K562 (cell line): ENCODE measurements around the gene ATG4D. TPM values are rescaled to one million over a fixed set of nuclear protein-coding genes. Genes with fewer than 3 reads are reported as not detected.

Source experiments
- MAZ ChIP-seq, 2 experiments: fragments of 450-650 bp in 1 of 2; sonication (generic) in 1 of 2; formaldehyde crosslinking; IDR thresholded peaks in 1 of 2; conservative IDR thresholded peaks in 1 of 2; 2 replicates each; pipeline versions ENCODE4 v1.4.0 to v1.5.0; 2020; ENCODE audit warnings: mild to moderate bottlenecking in 1 of 2, missing genetic modification reagents in 1 of 2
- polyA plus RNA-seq, 8 experiments: library from polyadenylated mRNA; depleted of rRNA in 4 of 8; stranded (reverse) in 5 of 8; unstranded in 3 of 8; fragments of >200 nt; fragmentation: Nextera tagmentation in 2 of 8; fragmentation: Illumina TruSeq in 1 of 8; extraction: Ambion mirVana in 2 of 8; extraction: Trizol in 1 of 8; gene quantifications; 2 replicates each; pipeline versions ENCODE4 v1.2.1 to v1.2.3, GENCODE V29; 2011 to 2014; ENCODE audit warnings: inconsistent platforms in 1 of 8, missing spikeins in 1 of 8
- total RNA-seq, 7 experiments: library from RNA; depleted of rRNA in 6 of 7; stranded (reverse); fragments of >200 nt in 6 of 7; fragmentation: Illumina TruSeq in 2 of 7; extraction: Trizol in 2 of 7; gene quantifications; 2 replicates each; pipeline versions ENCODE4 v1.2.1 to v1.2.3, GENCODE V29; 2011 to 2021; ENCODE audit warnings: low replicate concordance in 1 of 7
- TF ChIP-seq, protein P1 (sequence below): sonication (generic); formaldehyde crosslinking; IDR thresholded peaks from 2 replicates; pipeline ENCODE4 v1.8.1; 2023; ENCODE audit warnings: missing genetic modification reagents, mild to moderate bottlenecking, borderline replicate concordance

The ATG4D gene
- total and polyA plus RNA-seq, 9 of the 15 experiments (the other 6 are each of a cell fraction or from before 2014, with no cell fraction given), result 0.51 to 66.1 (median 22.9) TPM

DNA sequence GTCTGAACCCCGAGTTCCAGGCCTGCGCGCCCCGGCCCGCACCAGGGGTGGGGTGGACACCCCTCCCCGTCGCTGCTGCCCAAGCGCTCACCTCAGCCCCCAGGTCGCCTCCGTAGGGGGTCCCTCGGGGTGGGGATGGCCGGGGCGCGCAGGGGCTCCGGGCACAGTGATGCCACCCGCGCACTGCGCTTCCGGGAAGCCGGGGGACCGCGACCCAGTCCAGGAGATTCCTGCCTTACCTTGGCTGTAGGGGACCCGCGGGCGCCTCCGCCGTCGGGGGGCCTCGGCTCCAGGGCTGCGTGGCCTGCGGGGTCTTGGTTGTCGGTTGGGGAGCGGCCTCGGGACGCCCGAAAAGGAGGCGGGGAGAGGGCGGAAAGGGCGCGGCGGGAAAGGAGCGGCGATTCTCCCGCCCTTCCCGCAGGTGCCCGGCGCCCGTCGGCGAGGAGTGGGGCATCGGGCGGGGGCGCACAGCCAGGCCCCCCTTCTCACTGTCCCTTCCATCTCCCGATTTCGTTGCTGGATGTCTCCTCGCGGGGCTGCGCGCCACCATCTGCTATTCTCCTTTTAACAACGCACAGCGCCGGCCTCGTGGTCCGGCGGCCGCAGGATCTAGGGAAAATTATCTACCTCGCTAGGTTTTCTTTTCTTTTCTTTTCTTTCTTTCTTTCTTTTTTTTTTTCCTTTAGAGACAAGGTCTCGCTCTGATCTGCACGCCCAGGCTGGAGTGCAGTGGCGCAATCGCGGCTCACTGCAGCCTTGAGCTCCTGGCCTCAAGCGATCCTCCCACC is 40.5 kb upstream of the ATG4D start, which contains the start of gene KEAP1 (continued):
- TF ChIP-seq, protein P1, sequence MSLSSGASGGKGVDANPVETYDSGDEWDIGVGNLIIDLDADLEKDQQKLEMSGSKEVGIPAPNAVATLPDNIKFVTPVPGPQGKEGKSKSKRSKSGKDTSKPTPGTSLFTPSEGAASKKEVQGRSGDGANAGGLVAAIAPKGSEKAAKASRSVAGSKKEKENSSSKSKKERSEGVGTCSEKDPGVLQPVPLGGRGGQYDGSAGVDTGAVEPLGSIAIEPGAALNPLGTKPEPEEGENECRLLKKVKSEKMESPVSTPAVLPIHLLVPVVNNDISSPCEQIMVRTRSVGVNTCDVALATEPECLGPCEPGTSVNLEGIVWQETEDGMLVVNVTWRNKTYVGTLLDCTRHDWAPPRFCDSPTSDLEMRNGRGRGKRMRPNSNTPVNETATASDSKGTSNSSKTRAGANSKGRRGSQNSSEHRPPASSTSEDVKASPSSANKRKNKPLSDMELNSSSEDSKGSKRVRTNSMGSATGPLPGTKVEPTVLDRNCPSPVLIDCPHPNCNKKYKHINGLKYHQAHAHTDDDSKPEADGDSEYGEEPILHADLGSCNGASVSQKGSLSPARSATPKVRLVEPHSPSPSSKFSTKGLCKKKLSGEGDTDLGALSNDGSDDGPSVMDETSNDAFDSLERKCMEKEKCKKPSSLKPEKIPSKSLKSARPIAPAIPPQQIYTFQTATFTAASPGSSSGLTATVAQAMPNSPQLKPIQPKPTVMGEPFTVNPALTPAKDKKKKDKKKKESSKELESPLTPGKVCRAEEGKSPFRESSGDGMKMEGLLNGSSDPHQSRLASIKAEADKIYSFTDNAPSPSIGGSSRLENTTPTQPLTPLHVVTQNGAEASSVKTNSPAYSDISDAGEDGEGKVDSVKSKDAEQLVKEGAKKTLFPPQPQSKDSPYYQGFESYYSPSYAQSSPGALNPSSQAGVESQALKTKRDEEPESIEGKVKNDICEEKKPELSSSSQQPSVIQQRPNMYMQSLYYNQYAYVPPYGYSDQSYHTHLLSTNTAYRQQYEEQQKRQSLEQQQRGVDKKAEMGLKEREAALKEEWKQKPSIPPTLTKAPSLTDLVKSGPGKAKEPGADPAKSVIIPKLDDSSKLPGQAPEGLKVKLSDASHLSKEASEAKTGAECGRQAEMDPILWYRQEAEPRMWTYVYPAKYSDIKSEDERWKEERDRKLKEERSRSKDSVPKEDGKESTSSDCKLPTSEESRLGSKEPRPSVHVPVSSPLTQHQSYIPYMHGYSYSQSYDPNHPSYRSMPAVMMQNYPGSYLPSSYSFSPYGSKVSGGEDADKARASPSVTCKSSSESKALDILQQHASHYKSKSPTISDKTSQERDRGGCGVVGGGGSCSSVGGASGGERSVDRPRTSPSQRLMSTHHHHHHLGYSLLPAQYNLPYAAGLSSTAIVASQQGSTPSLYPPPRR (CRISPR knock-in tag), result no peak
- TF ChIP-seq MAZ (CRISPR knock-in tag; conservative IDR thresholded peaks at IDR 0.05 in 1 of 2, IDR thresholded peaks at IDR 0.05 in 1 of 2), result 0 out of 4 replicates have a peak, but pooled peaks of 1 of the 2 experiments have one; percentile 3
